NCI-H187 treated with DMSO at 0.1 percent for 48 hours (cell line): Measurements from ENCODE around the gene CSNK1E.

Source experiments
- DNase-seq: peaks from one replicate; lab custom pipeline; 2025; lab: John Stamatoyannopoulos, UW

The CSNK1E gene

DNA sequence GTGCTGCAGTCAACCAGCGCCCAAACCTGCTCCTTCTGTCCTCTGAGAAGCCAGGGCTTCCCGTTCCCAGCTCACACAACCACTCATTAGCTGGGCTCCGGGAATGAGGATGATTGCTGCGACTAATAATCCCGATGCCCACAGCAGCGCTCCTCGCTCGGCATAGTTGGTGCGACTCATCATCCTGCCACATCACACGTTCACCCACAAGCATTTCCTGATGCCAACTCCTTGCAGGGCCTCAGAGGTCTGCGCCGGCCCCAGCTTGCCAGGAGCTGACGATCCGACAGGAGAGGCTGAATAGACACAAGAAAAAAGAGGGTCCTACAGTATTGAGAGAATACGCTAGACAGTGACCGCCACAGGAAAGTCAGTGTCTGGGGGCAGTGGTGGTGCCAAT is 10.6 kb upstream of the CSNK1E start:
- no peak for DNase-seq

DNA sequence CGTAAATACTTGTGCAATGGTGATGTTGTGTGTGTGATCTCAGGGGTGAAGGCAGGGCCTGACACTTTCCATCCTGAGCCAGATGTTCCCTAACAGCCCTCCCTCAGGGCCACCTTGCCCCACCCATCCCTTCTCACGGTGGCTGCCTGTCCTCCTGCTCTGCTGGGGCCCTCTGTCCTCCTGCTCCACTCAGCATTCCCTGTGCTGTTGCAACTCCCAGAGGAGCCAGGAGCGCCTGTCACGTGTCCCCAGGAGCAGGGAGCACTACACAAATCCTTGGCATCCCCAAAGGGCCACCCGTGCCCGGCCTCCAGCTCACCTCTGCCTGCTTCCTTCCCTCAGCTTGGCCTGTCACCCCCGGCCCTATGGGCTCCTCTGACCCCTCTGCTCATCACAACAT is 10.2 kb upstream of the CSNK1E start:
- DNase-seq = no peak

DNA sequence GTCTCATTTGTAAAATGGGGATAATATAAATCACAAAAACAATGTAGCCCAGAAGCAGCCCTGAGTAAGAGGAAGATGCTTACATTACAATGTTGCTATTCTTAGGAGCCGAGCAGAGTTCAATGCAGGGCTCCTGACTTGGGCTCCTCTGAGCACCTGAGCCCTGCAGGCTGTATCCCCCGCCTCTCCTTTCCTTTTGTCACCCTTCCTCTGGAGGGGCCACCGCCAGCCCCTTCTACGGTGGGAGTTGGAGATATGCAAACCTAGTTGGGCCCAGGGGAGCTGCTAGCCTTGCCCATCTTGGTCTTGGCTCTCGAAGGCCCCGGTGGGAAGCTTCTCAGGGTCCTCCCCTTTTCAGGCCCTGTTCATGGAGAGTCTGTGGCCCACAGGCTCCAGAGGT is 8.4 kb upstream of the CSNK1E start:
- no peak for DNase-seq

DNA sequence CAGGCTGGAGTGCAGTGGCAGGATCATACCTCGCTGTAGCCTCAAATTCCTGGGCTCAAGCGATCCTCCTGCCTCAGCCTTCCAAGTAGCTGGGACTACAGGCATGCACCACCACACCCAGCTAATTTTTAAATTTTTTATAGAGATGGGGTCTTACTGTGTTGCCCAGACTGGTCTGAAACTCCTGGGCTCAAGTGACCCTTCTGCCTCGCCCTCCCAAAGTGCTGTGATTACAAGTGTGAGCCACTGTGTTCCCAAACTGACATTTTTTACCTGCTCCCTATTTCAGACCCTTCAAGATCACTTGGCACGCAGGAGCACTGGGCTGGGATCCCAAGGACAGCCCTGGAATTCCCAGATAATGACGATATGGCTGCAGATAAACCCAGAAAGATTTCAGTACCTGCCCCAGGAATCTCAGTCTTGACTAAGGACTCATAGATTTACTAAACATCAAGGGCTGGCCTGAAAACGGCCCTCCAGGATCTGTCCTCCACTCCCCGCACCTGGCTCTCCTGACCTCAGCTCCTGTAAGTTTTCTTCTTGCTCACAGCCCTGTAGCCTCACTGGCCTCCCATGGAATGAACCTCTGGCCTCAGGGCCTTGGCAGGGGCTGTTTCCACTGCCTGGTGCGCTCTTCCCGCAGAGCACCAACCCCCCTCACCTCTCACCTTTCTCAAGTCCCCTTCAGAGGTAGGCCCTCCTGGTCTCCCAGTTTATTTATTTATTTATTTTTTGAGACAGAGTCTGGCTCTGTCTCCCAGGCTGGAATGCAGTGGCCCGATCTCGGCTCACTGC is 3.6 kb upstream of the CSNK1E start:
- DNase-seq = no peak

DNA sequence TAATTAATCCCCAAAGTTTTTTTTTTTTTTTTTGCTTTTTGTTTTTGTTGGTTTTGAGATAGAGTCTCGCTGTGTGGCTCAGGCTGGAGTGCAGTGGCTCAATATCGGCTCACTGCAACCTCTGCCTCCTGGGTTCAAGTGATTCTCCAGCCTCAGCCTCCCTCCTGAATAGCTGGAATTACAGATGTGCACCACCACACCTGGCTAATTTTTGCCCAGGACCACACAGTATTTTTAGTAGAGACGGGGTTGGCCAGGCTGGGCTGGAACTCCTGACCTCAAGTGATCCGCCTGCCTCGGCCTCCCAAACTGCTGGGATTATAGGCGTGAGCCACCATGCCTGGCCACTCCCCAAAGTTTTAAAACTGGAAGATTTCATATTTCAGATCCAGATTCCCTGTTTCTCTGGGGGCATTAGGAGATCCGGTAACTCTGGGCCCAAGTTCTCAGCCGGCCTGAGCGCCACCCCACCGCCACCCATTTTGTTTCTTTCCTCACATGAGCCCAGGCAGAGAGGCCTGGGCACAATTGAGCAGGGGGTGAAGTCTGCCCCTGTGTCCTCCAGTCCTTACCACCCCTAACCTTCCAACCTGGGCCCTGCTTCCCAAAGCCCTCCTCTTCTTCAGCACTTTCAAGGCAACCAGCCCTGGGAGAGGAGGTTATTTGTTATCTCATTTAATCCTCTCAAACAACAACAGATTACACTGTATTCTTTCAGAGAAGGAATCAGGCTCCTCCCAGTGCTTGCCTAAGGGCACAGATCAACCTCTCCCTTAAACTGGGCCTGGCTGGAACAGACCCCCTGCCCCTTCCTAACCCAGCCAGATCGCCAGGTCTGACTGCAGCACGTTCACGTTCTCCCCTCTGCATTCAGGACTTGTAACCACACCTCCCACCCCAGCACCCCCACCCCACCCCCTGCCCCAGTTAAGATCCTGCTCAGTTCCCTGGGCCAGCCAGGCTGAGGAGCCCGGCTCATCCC is 1.9 kb upstream of the CSNK1E start:
- no peak for DNase-seq

DNA sequence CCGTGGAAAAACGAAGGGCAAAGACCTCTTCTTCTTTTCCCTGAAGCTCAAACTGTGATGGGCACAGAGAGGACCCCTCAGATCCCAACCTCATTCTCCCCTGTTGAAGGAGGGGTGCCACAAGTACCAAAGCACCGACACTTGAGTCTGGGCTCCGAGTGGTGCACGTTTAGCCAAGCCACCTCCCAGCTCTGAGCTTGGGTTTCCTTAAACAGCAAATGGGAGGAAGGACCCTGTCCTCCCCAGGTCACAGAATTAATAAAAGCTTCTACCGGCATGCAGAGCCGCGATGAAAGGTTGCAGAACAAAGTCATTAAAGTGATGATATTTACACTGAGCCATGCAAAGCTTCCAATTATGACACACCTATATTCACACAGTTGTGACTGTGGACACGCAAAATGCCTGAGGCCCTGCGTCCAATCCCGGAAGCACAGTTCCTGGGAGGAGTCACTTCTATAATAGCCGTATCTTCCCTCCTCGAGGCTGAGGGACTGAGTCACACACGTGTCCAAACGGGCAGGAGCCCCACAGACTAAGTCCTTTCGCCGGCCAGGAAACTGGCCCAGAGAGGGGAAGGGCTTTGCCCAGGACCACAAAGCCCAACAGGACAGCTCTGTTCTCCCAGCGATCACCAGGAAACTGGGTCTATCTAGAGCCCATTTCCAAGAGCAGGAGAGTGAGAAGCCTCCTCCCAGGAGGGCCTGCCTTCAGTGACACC is 922 bp upstream of the CSNK1E start:
- no peak for DNase-seq

DNA sequence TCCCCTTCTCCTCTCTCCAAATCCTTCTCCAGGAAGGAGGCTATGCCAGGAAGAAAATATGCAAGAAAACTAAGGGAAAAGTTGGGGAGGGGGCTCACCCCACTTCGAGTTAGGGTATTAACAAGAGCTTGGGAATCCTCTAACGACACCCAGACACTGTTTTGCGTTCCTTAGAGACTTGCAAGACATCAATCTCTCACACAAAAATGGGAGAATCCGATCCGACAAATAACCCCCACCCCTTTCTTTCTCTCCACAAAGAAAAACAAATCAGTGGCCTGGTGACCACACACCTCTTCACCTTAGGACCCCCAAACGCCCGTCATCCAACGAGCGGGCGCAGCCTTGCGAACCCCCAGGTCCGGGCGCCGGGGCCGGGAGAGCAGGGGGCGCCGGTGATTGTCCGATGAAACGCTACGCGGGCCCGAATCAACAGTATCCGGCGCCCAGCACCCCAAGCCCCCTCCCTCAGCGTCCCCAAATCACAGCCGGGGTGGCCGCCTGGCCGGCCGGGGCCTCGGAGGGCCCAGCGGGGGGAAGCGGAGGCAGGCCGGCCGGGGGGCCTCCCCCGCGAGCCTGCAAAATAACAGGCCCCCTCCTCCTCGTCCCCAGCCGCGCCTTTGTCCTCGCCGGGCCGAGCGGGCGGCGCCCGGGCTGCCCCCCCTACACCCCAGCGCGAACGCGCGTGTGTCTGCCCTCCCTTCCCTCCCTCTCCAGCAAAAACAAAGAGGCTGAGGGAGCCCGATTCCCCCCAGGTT is 690 bp downstream of the CSNK1E start:
- DNase-seq = no peak

DNA sequence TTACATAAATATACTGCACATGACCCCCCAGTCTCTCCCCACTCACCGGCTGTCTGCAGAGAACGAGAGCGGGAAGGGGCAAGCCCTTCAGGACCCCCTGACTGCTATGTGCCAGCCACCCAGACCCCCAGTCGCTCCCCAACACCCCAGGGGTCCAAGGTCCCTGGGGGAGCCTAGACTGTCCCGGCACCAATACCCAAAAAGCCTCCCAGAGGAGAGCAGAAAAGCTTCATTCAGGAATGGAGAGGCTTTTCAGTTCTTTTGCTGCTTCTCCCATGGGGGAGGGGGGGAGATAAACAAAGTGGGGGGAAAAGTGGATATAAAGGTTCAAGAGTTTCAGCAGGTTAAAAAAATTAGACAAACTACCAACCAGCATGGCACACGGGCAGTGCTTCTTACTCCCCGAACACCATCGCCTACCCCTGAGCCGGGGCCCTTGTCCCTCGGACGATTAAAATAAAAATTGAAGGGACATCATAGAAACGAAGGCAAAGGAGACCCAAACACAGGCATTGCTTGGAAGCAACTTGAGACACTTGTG is 1.3 kb downstream of the CSNK1E start:
- DNase-seq = no peak

DNA sequence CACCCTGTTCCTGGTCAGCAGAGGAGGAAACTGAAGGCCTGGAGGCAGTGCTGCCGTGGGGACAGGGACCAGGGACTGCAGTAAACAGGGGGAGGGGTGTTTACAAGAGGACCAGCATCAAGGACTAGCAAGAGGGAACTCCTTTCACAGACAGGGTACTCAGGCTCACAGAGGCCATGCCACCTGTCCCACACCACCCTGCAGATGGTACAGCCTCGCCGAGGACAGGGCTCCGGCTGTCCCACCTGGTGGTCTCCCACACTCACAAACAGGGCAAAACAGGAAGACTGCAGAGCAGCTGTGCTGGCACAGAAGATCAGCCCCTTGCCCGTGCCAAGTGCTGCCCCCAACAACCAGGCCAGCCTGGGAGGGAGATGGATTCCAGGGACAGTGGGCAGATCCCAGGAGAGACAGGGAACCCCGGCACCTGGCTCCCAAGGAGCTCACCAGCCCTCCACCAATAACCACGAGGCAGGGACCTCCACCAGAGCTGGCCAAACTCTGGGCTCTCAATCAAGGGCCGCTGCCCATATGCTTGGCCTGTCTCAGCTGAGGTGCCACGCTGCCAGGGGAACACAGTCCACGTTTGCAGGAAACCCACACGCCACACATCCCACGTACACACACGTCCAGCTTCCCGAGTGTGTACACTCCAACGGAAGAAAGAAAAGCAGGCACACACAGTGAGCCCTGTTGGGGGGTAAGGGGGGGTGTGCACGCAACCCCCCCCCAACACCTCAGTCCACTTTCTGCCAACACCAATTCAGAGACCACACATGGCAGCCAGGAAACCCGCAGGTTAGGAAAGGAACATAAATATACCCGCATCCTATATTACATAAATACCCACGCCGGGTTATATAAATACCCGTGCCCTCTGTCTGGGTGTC is 2.1 kb downstream of the CSNK1E start:
- no peak for DNase-seq

DNA sequence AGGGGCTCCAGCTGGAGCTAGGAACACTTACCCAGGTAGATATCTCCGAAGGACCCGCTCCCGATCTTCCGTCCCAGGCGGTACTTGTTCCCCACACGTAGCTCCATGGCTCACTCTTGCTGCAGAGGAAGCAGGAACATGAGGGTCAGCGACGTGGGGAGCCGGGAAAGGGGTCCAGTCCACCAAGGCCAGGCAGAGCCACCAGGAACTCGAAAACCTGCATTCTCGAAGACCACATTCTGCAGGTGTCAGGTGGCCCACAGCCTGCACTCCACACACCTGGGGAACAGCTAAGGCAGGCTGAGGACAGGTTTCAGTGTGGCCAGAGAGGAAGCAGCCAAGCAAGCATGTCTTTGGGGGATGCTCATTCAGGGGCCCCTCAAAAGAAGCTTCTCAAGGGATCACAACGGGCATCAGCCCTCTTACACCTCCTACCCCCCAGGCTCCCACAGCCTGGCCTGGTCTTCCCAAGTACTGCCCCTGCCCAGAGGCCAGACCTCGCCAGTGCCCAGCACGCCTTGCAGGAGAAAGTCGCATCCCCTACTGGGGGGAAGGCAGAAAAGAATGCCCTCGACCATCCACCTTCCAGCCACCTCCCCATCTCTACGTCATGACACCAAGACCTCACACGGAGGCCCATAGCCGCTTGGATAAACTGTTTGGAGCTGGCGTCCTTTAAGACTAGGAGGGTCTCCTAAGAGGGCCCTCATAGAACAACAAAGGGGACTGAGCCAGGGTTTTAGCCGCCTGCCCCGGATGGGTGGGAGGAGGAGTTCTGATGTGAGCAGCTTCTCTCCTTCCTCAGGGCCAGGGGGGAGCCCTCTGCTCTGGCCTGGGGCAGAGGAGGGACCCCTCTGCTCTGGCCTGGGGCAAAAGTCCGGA is 2.9 kb downstream of the CSNK1E start:
- DNase-seq = no peak

DNA sequence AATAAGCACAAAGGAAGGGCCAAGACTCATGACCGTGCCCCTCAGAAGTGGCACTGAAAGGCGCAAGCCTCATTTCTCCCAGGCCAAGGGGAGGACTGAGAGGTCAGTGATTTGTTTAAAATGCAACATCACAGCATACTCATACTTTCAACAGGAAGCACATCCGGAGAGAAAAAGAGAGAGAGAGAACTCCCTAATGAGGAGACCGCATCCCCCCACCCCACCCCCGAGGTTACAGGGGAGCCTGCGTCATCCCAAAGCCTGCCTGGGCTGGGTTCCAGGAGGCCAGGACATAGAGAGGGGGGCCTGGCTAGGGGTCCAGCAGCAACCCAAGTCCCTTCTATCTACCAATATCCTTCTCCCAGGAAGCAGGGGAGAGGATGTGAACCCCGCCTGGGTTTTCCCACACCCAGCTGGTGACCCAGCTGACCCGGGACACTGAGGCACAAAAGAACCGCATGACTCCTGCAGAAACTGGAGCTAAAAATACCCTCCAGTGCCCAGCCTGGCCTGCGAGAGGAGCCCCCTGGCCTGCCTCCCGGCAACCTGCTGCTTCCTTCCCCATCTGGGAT is 3.8 kb downstream of the CSNK1E start:
- DNase-seq = no peak

DNA sequence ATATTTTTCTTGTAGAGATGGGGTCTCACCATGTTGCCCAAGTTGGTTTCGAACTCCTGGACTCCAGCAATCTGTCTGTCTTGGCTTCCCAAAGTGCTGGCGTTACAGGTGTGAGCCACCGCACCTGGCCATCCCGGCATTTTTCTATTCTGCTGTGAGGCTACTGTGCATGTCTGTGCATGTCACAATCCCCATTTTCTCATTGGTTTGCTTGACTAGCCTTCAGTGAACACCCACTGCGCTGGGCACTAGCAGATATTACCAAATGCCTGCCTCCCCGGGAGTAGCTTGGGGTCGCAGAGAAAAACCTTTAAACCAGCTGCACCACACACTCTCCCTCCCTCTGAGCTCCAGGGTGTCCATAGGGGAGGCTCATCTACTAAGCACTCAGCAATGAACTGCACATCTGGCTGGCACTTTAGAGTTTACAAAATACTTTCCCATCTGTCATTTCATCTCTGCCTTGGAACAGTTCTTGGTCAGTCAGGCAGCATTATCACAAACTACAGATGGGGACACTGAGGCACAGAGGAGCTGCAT is 4.9 kb downstream of the CSNK1E start:
- DNase-seq = no peak

DNA sequence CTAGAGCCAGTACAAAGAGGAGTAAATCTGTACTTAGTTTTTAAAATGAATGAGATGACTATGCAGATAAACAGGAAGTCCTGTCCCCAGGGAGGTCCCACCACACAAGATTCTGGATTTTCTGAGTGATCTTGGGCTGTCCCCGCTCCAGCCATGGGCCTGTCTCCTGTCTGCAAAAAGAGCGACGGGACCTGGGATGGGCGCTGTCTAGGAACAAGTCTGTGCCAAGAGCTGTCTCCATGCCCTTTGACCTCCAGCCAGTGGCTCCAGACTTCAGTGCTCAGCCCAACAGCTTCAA is 6.0 kb downstream of the CSNK1E start:
- no peak for DNase-seq

DNA sequence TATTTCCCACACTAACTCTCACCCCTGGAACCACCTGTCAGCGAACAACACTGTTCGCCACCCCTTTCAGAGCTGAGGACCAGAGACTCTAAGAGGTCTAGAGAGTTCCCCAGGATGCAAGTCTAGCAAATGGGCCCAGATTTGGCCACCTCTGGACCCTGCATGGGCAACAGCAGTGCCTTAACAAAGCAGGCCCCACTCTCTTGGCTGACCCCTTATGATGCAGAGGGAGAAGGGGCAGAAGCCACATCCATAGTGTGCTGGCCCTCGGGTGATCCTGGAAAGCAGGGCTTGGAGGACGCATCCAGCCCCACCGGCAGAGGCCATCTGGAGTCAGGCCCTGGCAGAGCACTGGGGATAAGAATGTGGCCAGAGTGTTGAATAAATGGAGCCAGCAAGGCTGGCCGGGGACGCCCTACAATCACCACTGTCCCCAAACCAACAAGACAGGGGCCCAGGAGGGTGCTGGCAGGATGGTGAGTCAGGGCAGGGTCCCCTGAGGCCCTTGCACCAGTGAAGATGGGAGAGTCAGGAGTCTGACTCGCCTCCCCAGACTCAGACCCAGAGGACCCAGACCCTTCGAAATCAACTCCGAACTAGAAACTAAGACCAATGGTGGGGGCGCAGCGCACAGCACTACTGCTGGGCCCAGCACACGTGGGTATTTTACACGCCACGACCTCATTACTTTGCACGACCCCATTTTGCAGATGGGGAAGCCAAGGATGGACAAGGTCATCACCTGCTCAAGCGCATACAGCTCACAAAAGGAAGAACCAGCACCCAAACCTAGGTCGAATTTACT is 6.5 kb downstream of the CSNK1E start:
- DNase-seq = no peak

DNA sequence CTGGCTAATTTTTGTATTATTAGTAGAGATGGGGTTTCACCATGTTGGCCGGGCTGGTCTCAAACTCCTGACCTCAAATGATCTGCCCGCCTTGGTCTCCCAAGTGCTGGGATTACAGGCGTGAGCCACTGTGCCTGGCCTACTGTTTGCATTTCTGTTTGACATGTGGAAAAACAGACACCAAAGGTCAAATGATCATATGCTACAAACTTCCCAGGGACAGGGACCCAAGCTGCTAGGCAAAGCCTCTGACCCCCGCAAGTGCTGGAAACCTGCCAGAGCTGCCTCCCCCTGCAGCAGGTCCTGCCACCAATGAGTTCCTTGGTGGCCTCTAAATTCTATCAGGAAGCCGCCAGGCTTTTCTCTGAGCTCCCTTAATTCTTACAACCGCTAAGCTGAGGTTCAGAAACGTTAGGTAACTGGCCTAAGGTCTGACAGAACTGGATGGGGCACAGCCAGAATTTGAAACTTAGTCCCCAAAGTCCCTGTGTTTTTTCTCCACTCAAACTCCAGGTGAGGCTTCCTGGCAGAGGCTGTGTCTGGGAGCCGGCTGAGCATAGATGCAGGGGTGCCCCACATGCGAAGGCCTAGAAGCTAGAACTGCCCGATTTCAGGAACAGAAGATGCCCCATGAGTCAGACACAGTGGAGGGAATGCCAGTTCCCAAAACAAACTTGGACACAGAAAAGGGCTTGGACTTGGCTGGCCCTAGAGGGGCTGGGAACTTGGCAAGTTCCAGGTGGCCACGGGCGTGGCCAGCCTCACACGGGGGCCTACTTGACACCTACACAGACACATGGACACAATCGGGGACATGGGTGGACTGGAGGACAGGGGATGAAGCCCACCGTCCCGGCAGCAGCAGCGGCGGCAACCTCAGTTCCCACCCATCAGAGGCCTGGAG is 7.4 kb downstream of the CSNK1E start:
- DNase-seq = no peak

DNA sequence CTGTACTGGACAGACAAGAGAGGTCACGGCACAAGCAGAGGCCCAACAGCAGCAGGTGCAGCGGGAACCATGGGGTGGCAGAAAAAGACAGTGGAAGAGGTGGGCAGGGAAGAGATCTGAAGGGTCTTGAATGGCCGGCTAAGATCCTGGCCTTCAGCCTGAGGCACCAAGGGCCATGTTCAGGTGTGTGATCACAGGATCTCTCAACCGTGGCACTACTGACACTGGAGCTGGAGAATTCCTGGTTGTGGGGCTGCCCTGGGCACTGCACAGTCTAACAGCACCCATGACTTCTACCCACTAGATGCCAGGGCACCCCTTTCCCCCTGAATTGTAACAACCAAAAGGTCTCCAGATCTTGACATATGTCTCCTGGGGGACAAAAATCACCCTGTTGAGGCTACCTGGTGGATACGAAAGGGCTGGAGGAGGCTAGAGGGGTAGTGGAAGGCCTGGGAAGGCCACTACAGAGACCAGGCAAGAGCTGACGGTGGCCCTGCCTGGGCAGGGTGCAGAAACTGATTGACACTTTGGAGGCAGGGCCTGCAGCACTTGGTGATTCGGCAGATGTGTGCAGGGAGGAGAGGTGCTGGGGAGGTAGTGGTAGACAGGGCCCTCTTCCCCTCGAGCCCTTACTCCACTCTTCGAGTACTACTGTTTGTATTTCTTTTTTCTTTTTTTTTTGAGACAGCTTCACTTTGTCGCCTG is 8.3 kb downstream of the CSNK1E start:
- no peak for DNase-seq
